Fibroblast of skin of abdomen (primary cell): ENCODE data around the gene PLS1.
A peak's percentile ranks its signal among the peaks of the same experiment; 100 is the strongest.
"Not testable (repeated sequence)": the region's sequence is repeated elsewhere in the genome, so short reads cannot be mapped to it uniquely, and the experiment has no call there.

Experiments used
- DNase-seq: peaks from one replicate; pipeline ENCODE4 v3.0.0-alpha.2; 2013

The PLS1 gene

GRCh38 chr3:142595581-142595950, 627 bp upstream of the PLS1 start:
- peak; percentile 86 for DNase-seq

DNA sequence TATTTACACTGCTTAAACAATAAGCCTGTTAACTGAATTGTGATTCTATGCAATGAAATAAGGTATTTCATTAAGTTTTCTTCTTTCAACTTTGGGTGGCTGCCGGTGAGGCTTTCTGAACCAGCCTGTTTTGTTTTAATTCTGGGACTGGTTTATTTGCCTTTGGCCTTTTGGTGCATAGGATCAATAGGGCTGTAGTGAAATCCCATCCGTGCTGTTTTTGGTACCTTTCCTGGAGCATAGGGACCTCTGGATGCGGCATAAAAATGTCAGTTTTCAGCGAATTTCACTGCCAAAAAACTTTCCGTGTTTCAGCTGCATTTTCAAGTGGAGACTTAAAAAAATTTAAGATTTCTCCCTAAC, 514 bp downstream of the PLS1 start:
- DNase-seq = no peak

DNA sequence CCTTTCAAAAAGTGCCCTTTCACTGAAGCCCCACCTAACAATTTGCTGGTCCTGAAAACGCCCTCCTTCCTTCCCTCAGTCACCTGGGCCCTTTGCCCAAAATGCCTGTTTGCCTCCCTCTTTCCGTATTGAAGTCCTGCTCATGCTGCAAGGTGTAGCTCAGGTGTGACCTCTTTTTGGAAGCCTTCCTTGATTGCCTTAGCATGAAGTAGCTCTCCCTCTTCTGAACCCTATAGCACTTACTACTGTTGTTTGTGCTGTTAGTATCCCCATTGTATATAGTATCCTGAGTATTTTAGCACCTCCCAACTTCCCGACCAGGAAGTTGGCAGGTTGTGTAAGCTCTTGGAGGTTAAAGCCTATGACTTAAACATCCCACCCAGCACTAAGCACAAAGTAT, 1.7 kb downstream of the PLS1 start:
- DNase-seq = no peak

- no peak for DNase-seq
Measured at GRCh38 chr3:142601713-142602112, 5.5 kb downstream of the PLS1 start.

GRCh38 chr3:142602619-142603385, 6.6 kb downstream of the PLS1 start:
- DNase-seq = no peak

- not testable (repeated sequence) for DNase-seq
Measured at GRCh38 chr3:142603386-142603705, 7.2 kb downstream of the PLS1 start.

DNA sequence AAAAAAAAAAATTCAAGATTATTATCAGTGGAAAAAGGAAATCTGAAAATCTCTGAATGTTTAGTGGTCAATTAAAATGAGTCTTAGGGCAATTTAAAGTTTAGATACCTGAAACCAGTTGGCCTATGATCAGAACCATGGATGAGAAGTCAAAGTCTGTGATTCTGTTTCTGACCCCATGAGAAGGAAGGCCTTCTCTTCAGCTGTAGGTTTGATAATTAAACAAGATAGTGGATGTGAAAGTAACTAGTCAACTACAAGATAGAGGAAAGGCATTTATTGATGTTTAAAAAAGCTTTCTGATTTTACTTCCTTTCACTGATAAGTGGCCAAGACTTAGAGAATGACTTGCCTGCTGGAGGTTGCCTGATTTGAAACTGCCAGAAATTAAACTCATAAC, 8.7 kb downstream of the PLS1 start:
- DNase-seq = no peak

DNA sequence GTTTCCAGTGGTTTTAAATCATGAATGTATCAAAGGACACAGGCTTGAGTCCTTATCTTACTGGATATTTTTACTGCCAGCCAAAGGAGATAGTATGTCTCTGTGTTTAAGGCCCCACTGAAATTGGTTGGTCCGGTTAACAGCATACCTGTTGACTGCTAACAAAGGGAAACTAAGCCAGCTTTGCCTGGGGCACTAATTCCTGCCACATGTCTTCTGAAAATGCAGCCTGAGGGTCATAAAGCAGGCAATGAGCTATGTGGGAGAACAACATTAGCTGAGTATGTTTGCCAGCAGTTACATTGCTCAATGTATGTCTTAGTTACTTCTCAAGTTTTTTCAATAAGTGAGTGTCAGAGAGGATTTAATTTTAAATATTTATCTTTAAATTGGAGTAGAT, 12.4 kb downstream of the PLS1 start:
- DNase-seq = no peak

GRCh38 chr3:142609136-142609535, 12.9 kb downstream of the PLS1 start:
- DNase-seq = no peak

DNA sequence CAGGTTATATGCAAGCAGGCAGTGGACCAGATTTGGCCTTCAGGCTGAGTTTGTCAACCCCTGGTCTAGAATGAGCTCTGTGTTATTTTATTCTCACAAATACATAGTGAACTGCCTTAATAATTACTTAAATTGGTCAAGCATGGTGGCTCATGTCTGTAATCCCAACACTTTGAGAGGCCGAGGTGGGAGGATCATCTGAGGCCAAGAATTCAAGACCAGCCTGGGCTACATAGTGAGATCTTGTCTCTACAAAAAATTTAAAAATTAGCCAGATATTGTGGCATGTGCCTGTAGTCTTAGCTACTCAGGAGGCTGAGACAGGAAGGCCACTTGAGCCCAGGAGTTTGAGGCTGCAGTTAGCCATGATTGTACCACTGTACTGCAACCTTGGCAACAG, 15.0 kb downstream of the PLS1 start:
- DNase-seq = no peak

DNA sequence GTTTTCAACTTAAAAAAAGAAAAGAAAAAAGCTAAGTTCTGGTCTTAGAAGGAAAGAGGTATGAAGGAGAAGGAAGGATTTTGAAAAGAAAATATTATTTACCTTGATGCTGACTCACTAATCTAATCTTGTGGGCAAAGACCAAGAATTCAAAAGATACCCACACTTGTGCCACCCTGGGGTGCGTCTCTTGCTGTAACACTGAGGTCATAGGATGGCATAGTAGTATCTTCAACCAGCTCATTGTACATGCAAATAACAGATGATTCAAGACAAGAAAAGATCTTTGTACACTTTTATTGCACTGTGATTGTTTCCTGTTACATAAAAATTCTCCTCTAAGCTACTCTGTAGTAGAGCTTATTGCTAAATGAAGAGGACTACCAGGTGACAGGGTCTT, 17.3 kb downstream of the PLS1 start:
- DNase-seq = no peak

DNA sequence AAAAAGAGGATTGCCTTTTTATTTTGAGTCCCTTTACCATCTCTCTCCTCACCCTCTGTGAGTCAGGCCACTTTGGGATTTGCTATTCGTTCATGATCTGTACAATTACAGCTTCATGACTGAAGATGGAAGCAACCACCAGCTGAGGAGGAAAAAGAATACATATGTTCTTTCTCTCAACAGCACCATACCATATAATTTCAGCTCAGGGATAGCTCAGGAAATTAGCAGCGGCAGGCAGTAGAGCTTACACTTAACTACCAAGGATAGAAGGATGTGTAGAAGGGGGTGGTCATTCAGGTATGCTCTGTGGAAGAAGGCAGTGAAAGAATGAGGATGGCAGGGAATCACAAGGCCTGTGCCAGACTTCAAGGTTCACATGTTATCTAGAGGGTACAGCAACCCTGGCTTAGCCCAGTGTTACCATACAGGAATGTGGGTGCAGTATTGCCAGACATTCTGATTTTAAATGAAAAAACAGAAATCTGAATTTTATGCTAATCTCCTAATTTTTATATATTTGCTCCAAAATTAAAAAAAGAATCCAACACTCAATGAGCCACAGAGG, 17.9 kb downstream of the PLS1 start:
- no peak for DNase-seq

DNA sequence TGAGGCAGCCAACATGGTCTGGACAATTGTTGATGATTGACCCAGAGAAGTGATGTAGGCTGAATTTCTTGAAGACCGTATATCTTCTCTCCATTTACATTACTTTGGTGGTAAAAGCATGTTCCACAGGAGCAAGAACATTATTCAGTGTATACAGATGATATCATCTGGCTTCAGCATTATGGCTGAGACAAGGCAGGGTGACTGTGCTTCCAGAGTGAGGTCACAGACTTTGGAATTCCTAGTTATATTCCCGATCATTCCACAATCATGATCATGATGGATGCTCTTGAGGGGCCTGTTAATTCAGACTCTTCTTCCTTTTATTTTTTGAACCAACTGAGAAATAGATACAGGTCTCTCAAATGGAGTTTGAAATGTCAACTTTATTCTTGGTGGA, 19.0 kb downstream of the PLS1 start:
- DNase-seq = peak; percentile 3

GRCh38 chr3:142618917-142619461, 22.8 kb downstream of the PLS1 start:
- DNase-seq = no peak

GRCh38 chr3:142622405-142622804, 26.2 kb downstream of the PLS1 start:
- no peak for DNase-seq

- DNase-seq = no peak
Measured at GRCh38 chr3:142623194-142623593, 27.0 kb downstream of the PLS1 start.

- no peak for DNase-seq
Measured at GRCh38 chr3:142624341-142625152, 28.4 kb downstream of the PLS1 start.

DNA sequence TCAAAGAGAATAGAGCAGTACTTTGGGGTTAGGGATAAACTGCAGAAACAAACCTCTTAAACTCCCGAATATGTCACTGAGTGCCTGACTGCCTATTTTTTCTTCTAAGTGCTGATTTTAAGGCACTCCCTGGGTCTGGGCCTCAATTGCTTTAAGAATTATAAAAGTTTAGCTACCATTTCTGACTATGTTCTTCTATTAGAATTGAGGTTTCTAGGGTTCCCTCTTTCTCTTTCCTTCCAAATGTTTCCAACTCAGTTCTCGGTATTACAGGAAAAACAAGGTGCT, 28.9 kb downstream of the PLS1 start:
- no peak for DNase-seq

GRCh38 chr3:142626971-142627370, 30.8 kb downstream of the PLS1 start:
- DNase-seq = no peak

DNA sequence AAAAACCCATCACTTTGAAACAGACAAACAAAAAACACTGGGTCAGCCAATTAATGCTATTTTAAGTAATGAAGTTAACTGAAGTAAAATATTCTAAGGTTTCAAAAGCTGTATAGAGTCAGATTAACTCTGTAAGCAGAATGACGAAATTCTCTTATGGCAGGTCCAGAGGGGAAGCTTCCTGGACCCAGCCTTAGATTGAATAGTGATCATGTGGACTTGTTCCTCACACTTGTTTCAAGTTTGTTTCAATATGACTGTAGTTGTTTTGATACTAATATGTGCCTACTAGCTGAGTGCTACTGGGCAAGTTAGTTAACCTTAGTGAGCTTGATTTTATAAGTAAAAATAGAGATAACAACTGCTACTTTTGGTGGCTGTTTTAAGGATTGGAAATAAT, 32.6 kb downstream of the PLS1 start:
- DNase-seq = no peak

DNA sequence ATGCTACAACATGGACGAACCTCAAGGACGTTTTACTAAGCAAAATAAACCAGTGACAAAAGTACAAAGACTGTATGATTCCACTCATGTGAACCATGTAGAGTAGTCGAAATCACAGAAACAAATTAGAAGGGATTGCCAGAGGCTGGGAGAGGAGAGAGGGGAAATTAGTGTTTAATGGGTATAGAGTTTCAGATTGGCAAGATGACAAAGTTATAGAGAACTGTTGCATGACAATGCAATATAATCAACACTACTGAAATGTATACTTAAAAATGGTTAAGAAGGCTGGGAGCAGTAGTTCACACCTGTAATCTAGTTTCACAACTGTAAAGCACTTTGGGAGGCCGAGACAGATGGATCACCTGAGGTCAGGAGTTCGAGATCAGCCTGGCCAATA, 36.9 kb downstream of the PLS1 start:
- DNase-seq = no peak

DNA sequence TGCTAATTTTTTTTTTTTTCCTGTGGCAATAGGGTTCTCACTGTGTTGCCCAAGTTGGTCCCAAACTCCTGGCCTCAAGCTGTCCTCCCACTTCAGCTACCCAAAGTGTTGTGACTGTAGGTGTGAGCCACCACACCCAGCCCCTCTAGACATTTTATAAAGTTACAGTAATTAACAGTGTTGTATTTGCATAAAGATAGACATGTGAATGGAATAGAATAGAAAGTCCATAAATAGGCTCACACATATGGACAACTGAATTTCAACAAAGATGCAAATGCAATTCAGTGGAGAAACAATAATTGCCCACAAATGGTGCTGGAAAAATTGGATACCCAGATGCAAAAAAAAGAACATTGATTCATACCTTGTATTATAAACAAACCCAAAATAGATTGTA, 39.9 kb downstream of the PLS1 start:
- no peak for DNase-seq

DNA sequence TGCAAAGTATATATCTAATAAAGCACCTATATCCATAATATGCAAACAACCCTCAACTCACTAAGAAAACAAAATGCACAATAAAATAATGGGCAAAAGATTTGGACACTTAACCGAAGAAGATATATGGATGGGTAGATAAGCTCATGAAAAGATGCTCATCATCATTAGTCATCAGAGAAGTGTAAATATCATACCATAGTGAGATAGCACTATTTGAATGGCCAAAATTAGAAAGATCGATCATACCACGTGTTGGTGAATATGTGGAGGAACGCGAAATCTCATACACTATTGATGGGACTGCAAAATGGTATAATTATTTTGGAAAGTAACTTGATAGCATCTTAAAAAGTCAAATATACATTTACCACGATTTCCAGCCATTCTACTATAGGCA, 40.5 kb downstream of the PLS1 start:
- no peak for DNase-seq

GRCh38 chr3:142638291-142638690, 42.1 kb downstream of the PLS1 start:
- no peak for DNase-seq
